Stimulated activated CD4-positive, alpha-beta T cell treated with anti-CD3 and anti-CD28 coated beads, TNF-alpha, amount 100 ng/mL, for 1 hour (primary cell): ENCODE results near the gene CACNA2D1.

Source experiments
- DNase-seq, 3 donors: peaks; one replicate each; pipeline ENCODE4 v3.0.0-alpha.2; 2020; ENCODE audit warnings: low read depth in 3 of 3, low spot score in 1 of 3

Gene CACNA2D1

DNA sequence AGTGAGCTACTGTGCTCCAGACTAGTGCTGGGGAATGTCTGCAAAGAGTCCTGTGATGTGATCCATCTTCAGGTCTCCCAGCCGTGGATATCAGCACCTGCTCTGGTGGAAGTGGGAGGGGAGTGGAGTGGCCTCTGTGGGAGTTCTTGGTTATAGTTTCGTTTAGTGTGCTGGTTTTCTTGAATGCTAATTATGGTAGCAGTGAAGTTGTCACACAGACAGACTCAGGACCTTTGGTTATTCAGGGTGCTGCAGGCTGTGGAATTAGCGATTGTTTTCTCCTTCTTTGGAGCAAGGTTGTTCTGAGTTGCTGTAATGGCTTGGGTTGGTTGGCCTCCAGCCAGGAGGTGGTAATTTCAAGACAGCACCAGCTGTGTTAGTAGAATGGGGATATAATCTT, 541.0 kb downstream of the CACNA2D1 start:
- no peak for DNase-seq
